OCI-LY7 (cell line): ENCODE measurements around the gene STRC.
"Not testable (repeated sequence)": the region's sequence is repeated elsewhere in the genome, so short reads cannot be mapped to it uniquely, and the experiment has no call there.

ENCODE experiments used
- CTCF ChIP-seq: fragments of 200-600 bp; sonication (generic); conservative IDR thresholded peaks from 2 replicates; pipeline ENCODE4 v1.5.1; 2014; ENCODE audit warnings: mild to moderate bottlenecking, antibody characterized with exemption, low read length, moderate library complexity, mixed read lengths
- EZH2phosphoT487 ChIP-seq: fragments of 200-600 bp; sonication (generic); IDR thresholded peaks from 2 replicates; pipeline ENCODE4 v1.6.1; 2018; ENCODE audit warnings: low read depth, borderline replicate concordance, mild to moderate bottlenecking, mixed run types, antibody characterized with exemption, low read length, moderate library complexity, mixed read lengths

GRCh38 chr15:43662293-43662692 is 43.7 kb upstream of the STRC start:
- TF ChIP-seq EZH2phosphoT487, CTCF: not testable (repeated sequence)
